ENCODE data around the gene FAM193B. TPM values are rescaled to one million over a fixed set of nuclear protein-coding genes. Genes with fewer than 3 reads are reported as not detected.

FAM193B gene
- total and polyA plus RNA-seq, 8 donors = 30.1 to 519 (median 45.0) TPM

DNA sequence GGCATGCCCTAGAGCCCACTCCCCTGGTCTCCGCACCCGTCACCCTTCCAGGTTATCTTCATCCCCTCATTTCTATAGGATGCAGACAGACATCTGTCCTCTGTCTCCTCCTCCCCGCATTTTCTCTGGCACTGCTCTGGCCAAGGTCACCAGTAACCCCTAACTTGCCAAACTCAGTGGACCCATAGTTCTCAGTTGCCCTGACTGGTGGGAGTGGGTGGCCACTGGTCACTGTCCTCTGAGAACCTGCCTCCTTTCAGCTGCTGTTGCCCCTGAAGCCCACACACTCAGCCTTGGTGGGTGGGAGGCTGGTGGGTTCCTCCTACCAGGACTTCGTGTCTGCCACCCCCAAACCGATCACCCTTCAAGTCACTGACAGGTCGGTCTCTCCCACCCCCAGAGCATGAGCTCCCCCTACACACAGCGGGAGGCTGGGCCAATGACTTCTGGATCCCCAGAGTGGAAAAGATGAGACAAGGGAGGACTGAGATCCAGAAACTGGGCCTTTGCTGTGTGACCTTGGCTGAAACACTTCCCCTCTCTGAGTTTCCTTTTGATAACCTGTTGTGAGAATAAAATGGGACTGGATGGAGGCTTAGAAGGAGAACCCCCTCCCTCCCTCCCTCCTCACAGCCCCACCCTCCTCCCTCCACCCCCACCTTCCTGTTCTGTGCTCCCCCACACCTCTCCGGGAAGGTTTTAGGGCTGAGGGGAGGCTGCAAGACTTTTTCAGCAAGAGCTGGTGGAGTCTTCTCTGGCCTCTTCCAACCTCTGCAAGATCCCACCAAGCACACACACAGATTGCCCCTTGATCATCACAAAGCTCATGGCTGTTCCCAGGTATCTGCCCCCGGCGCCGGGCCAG, 78.6 kb downstream of the FAM193B start:
- H3K36me3 ChIP-seq = no peaks in the 10 kb centered on the region
- FAIRE-seq (no peak), ATAC-seq (no peak), DNase-seq (peak in 1 of 6 donors; percentile 35)
- no peaks in the 10 kb centered on the region for H3K27me3 ChIP-seq
- H3K4me3 ChIP-seq = no peak overlapping the region
- TF ChIP-seq, protein P1, sequence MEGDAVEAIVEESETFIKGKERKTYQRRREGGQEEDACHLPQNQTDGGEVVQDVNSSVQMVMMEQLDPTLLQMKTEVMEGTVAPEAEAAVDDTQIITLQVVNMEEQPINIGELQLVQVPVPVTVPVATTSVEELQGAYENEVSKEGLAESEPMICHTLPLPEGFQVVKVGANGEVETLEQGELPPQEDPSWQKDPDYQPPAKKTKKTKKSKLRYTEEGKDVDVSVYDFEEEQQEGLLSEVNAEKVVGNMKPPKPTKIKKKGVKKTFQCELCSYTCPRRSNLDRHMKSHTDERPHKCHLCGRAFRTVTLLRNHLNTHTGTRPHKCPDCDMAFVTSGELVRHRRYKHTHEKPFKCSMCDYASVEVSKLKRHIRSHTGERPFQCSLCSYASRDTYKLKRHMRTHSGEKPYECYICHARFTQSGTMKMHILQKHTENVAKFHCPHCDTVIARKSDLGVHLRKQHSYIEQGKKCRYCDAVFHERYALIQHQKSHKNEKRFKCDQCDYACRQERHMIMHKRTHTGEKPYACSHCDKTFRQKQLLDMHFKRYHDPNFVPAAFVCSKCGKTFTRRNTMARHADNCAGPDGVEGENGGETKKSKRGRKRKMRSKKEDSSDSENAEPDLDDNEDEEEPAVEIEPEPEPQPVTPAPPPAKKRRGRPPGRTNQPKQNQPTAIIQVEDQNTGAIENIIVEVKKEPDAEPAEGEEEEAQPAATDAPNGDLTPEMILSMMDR (IDR thresholded peaks at IDR 0.05) = no peak
- intact Hi-C loops (cut with DNase I) = no loop called here
- H3K27ac ChIP-seq = no peak overlapping the region
- H3K9me3 ChIP-seq = no peaks in the 10 kb centered on the region
- 72 to 81% methylated on average over 11 of the region's 11 CpGs for WGBS, 2 donors
- peaks cover 0 to 6% (median 6%) of the 10 kb centered on the region in 3 donors for H3K4me1 ChIP-seq

DNA sequence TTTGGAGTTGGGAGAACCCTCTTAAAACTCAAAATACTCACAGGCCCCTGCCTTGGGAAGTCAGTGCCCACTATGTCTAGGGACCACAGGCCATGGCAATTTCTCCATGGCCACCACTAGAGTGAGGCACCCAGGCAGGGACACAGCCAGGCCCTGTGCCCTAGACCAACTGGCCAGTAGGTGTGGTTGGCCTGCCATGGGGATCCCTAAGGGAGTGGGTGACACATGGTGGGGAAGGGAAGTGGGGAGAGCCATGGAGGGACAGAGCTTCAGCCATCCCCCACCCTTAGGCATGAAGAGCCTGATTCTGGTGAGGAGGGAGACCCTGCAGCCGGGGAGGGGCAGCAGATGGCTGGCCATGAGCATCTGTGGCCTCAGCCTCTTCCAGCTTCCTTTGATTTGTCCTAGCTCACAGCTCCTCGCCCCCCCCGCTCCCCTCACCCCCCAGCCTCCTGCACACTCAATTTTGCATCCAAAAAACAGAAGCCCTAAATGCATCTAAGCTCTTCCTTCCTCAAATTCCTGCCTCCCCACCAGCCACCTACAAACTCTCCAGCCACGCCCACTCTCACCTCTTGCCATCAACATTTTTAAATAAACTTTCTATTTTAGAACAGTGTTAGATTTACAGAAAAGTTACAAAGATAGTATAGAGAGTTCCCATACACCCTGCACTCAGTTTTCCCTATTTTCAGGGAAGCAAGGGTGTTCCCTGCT, 79.4 kb downstream of the FAM193B start:
- H3K27ac ChIP-seq = no peak overlapping the region
- no peak for FAIRE-seq
- TF ChIP-seq, protein P1 (IDR thresholded peaks at IDR 0.05) = no peak
- no peaks in the 10 kb centered on the region for H3K9me3 ChIP-seq
- intact Hi-C loops (cut with DNase I) = no loop called here
- no peak overlapping the region for H3K4me3 ChIP-seq
- H3K36me3 ChIP-seq = no peaks in the 10 kb centered on the region
- H3K27me3 ChIP-seq = no peaks in the 10 kb centered on the region
- DNase-seq = peak in 1 of 6 donors; percentile 46
- H3K4me1 ChIP-seq = peaks cover 0 to 6% (median 6%) of the 10 kb centered on the region in 3 donors
- no peak for ATAC-seq
- 49 to 70% methylated on average over 3 to 4 of the region's 4 CpGs for WGBS, 2 donors

DNA sequence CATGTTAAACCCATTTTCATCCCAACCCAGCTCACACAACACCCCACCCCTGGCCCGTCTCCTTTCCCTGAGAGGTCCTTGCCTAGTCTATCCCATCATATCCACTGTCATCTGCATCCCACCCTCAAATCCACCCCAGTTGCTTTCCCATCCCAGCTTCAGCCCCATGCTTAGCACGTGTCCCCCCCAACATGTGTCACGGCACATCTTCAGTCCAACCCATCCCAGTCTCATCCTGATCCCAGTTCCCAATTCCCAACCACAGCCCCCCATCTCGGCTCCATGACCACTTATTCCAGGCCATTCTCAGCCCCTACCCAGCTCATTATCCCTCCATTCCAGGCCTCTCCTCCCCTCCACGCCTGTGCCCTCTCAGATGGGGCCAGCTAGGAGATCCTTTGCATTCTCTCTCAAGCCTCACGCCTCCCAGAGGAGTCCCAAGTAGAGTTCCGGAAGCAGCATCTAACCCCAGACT, 80.3 kb downstream of the FAM193B start:
- no peaks in the 10 kb centered on the region for H3K36me3 ChIP-seq
- no peak overlapping the region for H3K27ac ChIP-seq
- H3K4me3 ChIP-seq = no peak overlapping the region
- 67 to 73% methylated on average over 7 of the region's 7 CpGs for WGBS, 2 donors
- peaks cover 0 to 6% (median 3%) of the 10 kb centered on the region in 3 donors for H3K4me1 ChIP-seq
- no peaks in the 10 kb centered on the region for H3K27me3 ChIP-seq
- FAIRE-seq = no peak
- ATAC-seq = no peak
- TF ChIP-seq, protein P1 (IDR thresholded peaks at IDR 0.05) = no peak
- intact Hi-C loops (cut with DNase I) = no loop called here
- no peaks in the 10 kb centered on the region for H3K9me3 ChIP-seq
- no peak for DNase-seq

DNA sequence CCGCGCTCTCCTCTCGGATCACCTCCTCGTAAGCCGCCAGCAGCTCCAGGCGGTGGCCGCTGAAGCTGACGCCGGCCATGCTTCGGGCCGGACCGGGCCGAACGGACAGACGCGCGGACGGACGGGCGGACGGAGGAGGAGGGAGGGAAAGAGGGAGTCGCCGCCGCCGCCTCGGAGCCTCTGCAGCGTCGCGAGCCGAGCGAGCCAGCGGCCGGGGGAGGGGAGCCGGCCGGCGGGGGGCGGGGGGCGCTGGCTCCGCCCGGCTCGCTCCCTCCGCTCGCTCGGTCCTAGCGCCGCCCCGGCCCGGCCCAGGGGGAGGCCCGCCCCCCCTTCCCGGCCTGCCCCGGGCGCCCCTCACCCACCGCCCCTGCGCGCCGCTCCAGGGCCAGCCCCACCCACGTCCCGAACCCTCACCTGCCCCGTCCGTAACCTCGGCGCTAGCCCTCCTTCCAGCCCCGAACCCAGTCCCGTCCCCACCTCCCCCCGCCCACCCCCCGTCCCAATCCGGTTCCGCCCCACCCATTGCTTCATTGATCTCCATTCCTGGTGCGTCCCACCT, 80.8 kb downstream of the FAM193B start, which contains the start of gene DBN1:
TSS of gene DBN1 (minus strand) at position 192 of the 559 bp plus-strand sequence. CDS start at position 79, 113 bp downstream.
- peak within 1 kb of the TSS in 1 of 4 donors; percentile 39 for H3K27ac ChIP-seq
- TF ChIP-seq, protein P1 (IDR thresholded peaks at IDR 0.05) = no peak
- H3K27me3 ChIP-seq = no peaks in the 10 kb centered on the region
- H3K4me3 ChIP-seq = peak within 1 kb of the TSS; percentile 49 to 65 (median 60)
- peaks cover 0 to 6% (median 3%) of the 10 kb centered on the region in 3 donors for H3K4me1 ChIP-seq
- H3K36me3 ChIP-seq = no peaks in the 10 kb centered on the region
- FAIRE-seq (no peak), DNase-seq (peak in 4 of 6 donors; percentile 48 to 80 (median 72)), ATAC-seq (peak; percentile 68 to 84 (median 79))
- no peaks in the 10 kb centered on the region for H3K9me3 ChIP-seq
- 2 to 3% methylated on average over 5 to 64 of the region's 69 CpGs for WGBS, 2 donors
- intact Hi-C loops (cut with DNase I) = no loop called here
